H1 (cell line): Measurements from ENCODE around the gene MANEAL. TPM values are rescaled to one million over a fixed set of nuclear protein-coding genes. Genes with fewer than 3 reads are reported as not detected.

Source experiments
- CTCF ChIA-PET: fragments of 300-600 bp; sonication (Branson Sonifier 250); formaldehyde crosslinking; loops from one replicate; lab custom pipeline; 2021; ENCODE audit not compliant: partially characterized antibody; lab: Charles Lee
- POLR2A ChIA-PET: fragments of 300-600 bp; sonication (Branson Sonifier 250); formaldehyde crosslinking; loops from one replicate; lab custom pipeline; 2021; ENCODE audit warnings: inconsistent platforms; ENCODE audit not compliant: partially characterized antibody; lab: Charles Lee
- DNase-seq, 2 experiments: peaks; one replicate each; pipeline versions ENCODE4 v3.0.0 to v3.0.0-alpha.2; 2010 to 2022; ENCODE audit warnings: low spot score in 2 of 2, low read depth in 1 of 2, mixed read lengths in 1 of 2
- FAIRE-seq: peaks from 2 replicates; lab custom pipeline; 2011; peaks lifted over from hg19 to GRCh38; lab: Jason Lieb, UNC
- H2AFZ ChIP-seq: 2 replicates; pipeline ENCODE4 v1.8.1; 2012; ENCODE audit warnings: low read length, inconsistent platforms
- H2AK5ac ChIP-seq: 2 replicates; pipeline ENCODE4 v1.6.1; 2013; ENCODE audit warnings: low read depth, low read length
- H2BK120ac ChIP-seq: replicated peaks from 2 replicates; pipeline ENCODE3; 2013; ENCODE audit warnings: low read depth, low read length, inconsistent platforms
- H2BK12ac ChIP-seq: 2 replicates; pipeline ENCODE4 v1.6.1; 2013; ENCODE audit warnings: low read depth, low read length
- H2BK15ac ChIP-seq: 2 replicates; pipeline ENCODE4 v1.6.1; 2013; ENCODE audit warnings: low read length
- H2BK20ac ChIP-seq: 2 replicates; pipeline ENCODE4 v1.6.1; 2013; ENCODE audit warnings: low read length
- H2BK5ac ChIP-seq: 2 replicates; pipeline ENCODE4 v1.6.1; 2013; ENCODE audit warnings: low read depth, low read length
- H3K14ac ChIP-seq: 2 replicates; pipeline ENCODE4 v1.6.1; 2013; ENCODE audit warnings: inconsistent platforms; ENCODE audit not compliant: insufficient read length
- H3K18ac ChIP-seq: 2 replicates; pipeline ENCODE4 v1.6.1; 2013; ENCODE audit warnings: low read length; ENCODE audit errors: extremely low read depth
- H3K23ac ChIP-seq: 2 replicates; pipeline ENCODE4 v1.6.1; 2013; ENCODE audit warnings: inconsistent platforms; ENCODE audit not compliant: insufficient read length
- H3K23me2 ChIP-seq: 2 replicates; pipeline ENCODE4 v1.6.1; 2013; ENCODE audit warnings: low read depth, low read length
- H3K27ac ChIP-seq: 2 replicates; pipeline ENCODE4 v1.6.1; 2011; ENCODE audit warnings: low read depth, low read length, inconsistent platforms
- H3K27me3 ChIP-seq, 4 experiments: replicated peaks in 1 of 4; 1 replicate in 1 of 4; 2 replicates in 3 of 4; pipeline versions ENCODE4 v1.6.1 to v1.8.1; 2011 to 2013; ENCODE audit warnings: low read length in 3 of 4, mild to moderate bottlenecking in 3 of 4, inconsistent platforms in 2 of 4, mixed read lengths in 2 of 4, moderate library complexity in 1 of 4; ENCODE audit not compliant: control insufficient read depth in 3 of 4, insufficient read depth in 3 of 4; ENCODE audit errors: extremely low read depth in 1 of 4
- H3K36me3 ChIP-seq, 4 experiments: 2 replicates each; pipeline versions ENCODE4 v1.6.1 to v1.8.1; 2011 to 2013; ENCODE audit warnings: mild to moderate bottlenecking in 4 of 4, low read length in 3 of 4, moderate library complexity in 2 of 4, control low read depth in 1 of 4, inconsistent platforms in 1 of 4; ENCODE audit not compliant: insufficient read depth in 4 of 4, control insufficient read depth in 2 of 4
- H3K4ac ChIP-seq: replicated peaks from 2 replicates; pipeline ENCODE3; 2013; ENCODE audit warnings: low read length, low read depth, mixed read lengths, inconsistent platforms; ENCODE audit not compliant: insufficient read length
- H3K4me1 ChIP-seq, 4 experiments: replicated peaks in 1 of 4; 1 replicate in 1 of 4; 2 replicates in 3 of 4; pipeline versions ENCODE4 v1.6.1 to v1.8.1; 2011 to 2013; ENCODE audit warnings: low read length in 3 of 4, inconsistent platforms in 2 of 4, mixed read lengths in 1 of 4; ENCODE audit not compliant: insufficient read depth in 4 of 4, control insufficient read depth in 3 of 4
- H3K4me2 ChIP-seq, 2 experiments: 2 replicates each; pipeline versions ENCODE4 v1.6.1 to v1.8.1; 2011 to 2013; ENCODE audit warnings: low read depth in 2 of 2, low read length in 2 of 2, control low read depth in 1 of 2, inconsistent platforms in 1 of 2, mild to moderate bottlenecking in 1 of 2; ENCODE audit not compliant: insufficient read depth in 1 of 2
- H3K4me3 ChIP-seq, 4 experiments: fragments of 200-600, 300-600 bp in 1 of 4; sonication (generic), shearing (Covaris generic), sonication (Bioruptor Twin) in 1 of 4; 2 replicates each; pipeline versions ENCODE4 v1.5.1 to v1.8.1; 2011 to 2016; ENCODE audit warnings: low read length in 4 of 4, low read depth in 3 of 4, control low read depth in 2 of 4, inconsistent platforms in 2 of 4, mild to moderate bottlenecking in 2 of 4, mixed read lengths in 1 of 4, moderate library complexity in 1 of 4; ENCODE audit not compliant: insufficient read depth in 2 of 4; ENCODE audit errors: extremely low read depth in 1 of 4
- H3K56ac ChIP-seq: replicated peaks from 2 replicates; pipeline ENCODE3; 2013; ENCODE audit warnings: low read depth, mild to moderate bottlenecking, mixed read lengths, low read length, inconsistent platforms; ENCODE audit not compliant: insufficient read length
- H3K79me1 ChIP-seq: 2 replicates; pipeline ENCODE4 v1.6.1; 2013; ENCODE audit warnings: low read depth, low read length, control low read depth
- H3K79me2 ChIP-seq, 2 experiments: 2 replicates each; pipeline versions ENCODE4 v1.6.1 to v1.8.1; 2012 to 2013; ENCODE audit warnings: low read length in 2 of 2, mild to moderate bottlenecking in 2 of 2, inconsistent platforms in 1 of 2; ENCODE audit not compliant: insufficient read depth in 2 of 2, control insufficient read depth in 1 of 2
- H3K9ac ChIP-seq, 4 experiments: replicated peaks in 1 of 4; 1 replicate in 1 of 4; 2 replicates in 3 of 4; pipeline versions ENCODE4 v1.6.1 to v1.8.1; 2011 to 2013; ENCODE audit warnings: low read depth in 3 of 4, low read length in 3 of 4, control low read depth in 2 of 4, mild to moderate bottlenecking in 2 of 4, moderate library complexity in 2 of 4, inconsistent platforms in 1 of 4; ENCODE audit errors: extremely low read depth in 1 of 4
- H3K9me3 ChIP-seq, 2 experiments: 2 replicates each; pipeline versions ENCODE4 v1.6.1 to v1.8.1; 2012 to 2013; ENCODE audit warnings: mild to moderate bottlenecking in 2 of 2, moderate library complexity in 2 of 2, control low read depth in 1 of 2, inconsistent platforms in 1 of 2, low read depth in 1 of 2, low read length in 1 of 2, mixed read lengths in 1 of 2; ENCODE audit not compliant: insufficient read depth in 2 of 2
- H4K20me1 ChIP-seq, 2 experiments: replicated peaks in 1 of 2; 2 replicates each; pipeline versions ENCODE3 to v1.8.1; 2011 to 2013; ENCODE audit warnings: inconsistent platforms in 2 of 2, low read length in 2 of 2, mild to moderate bottlenecking in 1 of 2; ENCODE audit not compliant: insufficient read depth in 2 of 2, control insufficient read depth in 1 of 2
- H4K5ac ChIP-seq: 2 replicates; pipeline ENCODE4 v1.6.1; 2013; ENCODE audit warnings: low read length, low read depth, mixed read lengths, inconsistent platforms; ENCODE audit not compliant: insufficient read length
- H4K8ac ChIP-seq: 2 replicates; pipeline ENCODE4 v1.8.0; 2013; ENCODE audit warnings: mild to moderate bottlenecking, moderate library complexity, low read length, inconsistent platforms; ENCODE audit not compliant: insufficient read depth; ENCODE audit errors: extremely low read depth
- H4K91ac ChIP-seq: replicated peaks from 2 replicates; pipeline ENCODE3; 2013; ENCODE audit warnings: low read length, mixed read lengths, inconsistent platforms; ENCODE audit not compliant: insufficient read length
- HDAC2 ChIP-seq, 2 experiments: fragments of 300-600 bp in 1 of 2; sonication (generic) in 1 of 2; IDR thresholded peaks; 2 replicates each; pipeline ENCODE4 v1.6.1; 2011 to 2012; ENCODE audit warnings: low read depth in 2 of 2, low read length in 2 of 2, mild to moderate bottlenecking in 2 of 2, moderate library complexity in 2 of 2, borderline replicate concordance in 1 of 2, inconsistent platforms in 1 of 2
- POLR2A ChIP-seq, 2 experiments: IDR thresholded peaks; 1 replicate in 1 of 2; 2 replicates in 1 of 2; pipeline ENCODE4 v1.6.1; 2011; ENCODE audit warnings: low read depth in 2 of 2, low read length in 2 of 2, mild to moderate bottlenecking in 2 of 2; ENCODE audit errors: control extremely low read depth in 1 of 2
- POLR2AphosphoS5 ChIP-seq: IDR thresholded peaks from 2 replicates; pipeline ENCODE4 v1.6.1; 2011; ENCODE audit warnings: low read depth, low read length
- SIRT6 ChIP-seq: IDR thresholded peaks from one replicate; pipeline ENCODE4 v1.7.1; 2012; ENCODE audit warnings: low read length, inconsistent platforms
- SIX5 ChIP-seq: IDR thresholded peaks from 2 replicates; pipeline ENCODE4 v1.6.1; 2011; ENCODE audit warnings: mild to moderate bottlenecking, low read depth, low read length
- YY1 ChIP-seq: IDR thresholded peaks from 2 replicates; pipeline ENCODE4 v1.6.1; 2011; ENCODE audit warnings: low read depth, mild to moderate bottlenecking, low read length
- WGBS, 2 experiments: shearing (Covaris generic) in 1 of 2; methylation state at CpG; one replicate each; pipeline versions ENCODE4 v1.1.6 to v1.1.7; 2013 to 2015; ENCODE audit warnings: low lambda C conversion rate in 2 of 2, mixed read lengths in 2 of 2, inconsistent platforms in 1 of 2, low coverage in 1 of 2, missing lambda C conversion rate in 1 of 2; ENCODE audit not compliant: insufficient replicate concordance in 2 of 2, insufficient coverage in 1 of 2, insufficient read length in 1 of 2; ENCODE audit errors: extremely low coverage in 1 of 2, missing lambda C conversion rate in 1 of 2; 5-methylcytosine and 5-hydroxymethylcytosine counted together
- polyA plus RNA-seq, 7 experiments: library from polyadenylated mRNA; depleted of rRNA in 3 of 7; stranded (reverse) in 5 of 7; unstranded in 2 of 7; fragments of >200 nt in 5 of 7; fragments of 200-250 nt in 2 of 7; gene quantifications; 1 replicate in 5 of 7; 2 replicates in 1 of 7; 4 replicates in 1 of 7; pipeline versions ENCODE4 v1.2.1 to v1.2.3, GENCODE V29; 2011 to 2013; ENCODE audit warnings: missing spikeins in 2 of 7, mixed read lengths in 2 of 7
- total RNA-seq: library from RNA; stranded (reverse); fragmentation: NEBNext Ultra II Directional; extraction: Animal tissue kit (Norgen Biotek cat#: 25700); gene quantifications from 2 replicates; pipeline ENCODE4 v1.2.1, GENCODE V29; 2021

Gene MANEAL
- total and polyA plus RNA-seq, 2 of the 8 experiments (the other 6 are each of a cell fraction or from before 2014, with no cell fraction given) = 4.8 to 7.2 TPM

GRCh38 chr1:37802439-37802838 lies 8.8 kb downstream of the MANEAL start:
- Histone ChIP-seq H3K4me3 (no peak overlapping the region), H2BK20ac (no peak overlapping the region), H2BK5ac (no peak overlapping the region), H3K27ac (no peak overlapping the region), H2BK12ac (no peak overlapping the region), H2BK15ac (no peak overlapping the region), H3K23ac (no peak overlapping the region), H3K4ac (no peak overlapping the region), H4K8ac (no peak overlapping the region), H2BK120ac (no peak overlapping the region), H3K4me1 (peaks cover 0 to 7% (median 6%) of the 10 kb centered on the region in 4 experiments; a peak in 3 of 7 replicates), H2AFZ (no peak overlapping the region), H3K14ac (no peak overlapping the region), H3K18ac (no peak overlapping the region), H3K4me2 (no peak overlapping the region), H4K91ac (no peak overlapping the region), H3K9me3 (no peaks in the 10 kb centered on the region), H3K79me2 (peaks cover 8 to 13% of the 10 kb centered on the region in 2 experiments), H3K9ac (no peak overlapping the region), H3K23me2 (peaks cover 5% of the 10 kb centered on the region; the same call in 1 of the 2 replicates), H3K79me1 (peaks cover 8% of the 10 kb centered on the region), H3K56ac (no peak overlapping the region), H3K36me3 (peaks cover 23 to 56% (median 34%) of the 10 kb centered on the region in 4 experiments), H2AK5ac (no peak overlapping the region), H4K5ac (no peak overlapping the region), H3K27me3 (no peaks in the 10 kb centered on the region), H4K20me1 (peaks cover 0 to 17% of the 10 kb centered on the region in 2 experiments)
- FAIRE-seq (no peak), DNase-seq (no peak)
- TF ChIP-seq POLR2A (IDR thresholded peaks at IDR 0.05; ENCODE audit: control extremely low read depth in 1 of 2, low read depth in 2 of 2, low read length in 2 of 2) (0 out of 3 replicates have a peak, but pooled peaks of 1 of the 2 experiments have one; percentile 17), YY1 (no peak), SIX5 (no peak), HDAC2 (IDR thresholded peaks at IDR 0.05; ENCODE audit: borderline replicate concordance in 1 of 2, low read depth in 2 of 2, low read length in 2 of 2) (no peak), POLR2AphosphoS5 (peak; percentile 25; the same call in 1 of the 2 replicates), SIRT6 (no peak)
- WGBS, 2 experiments = 100% methylated on average over 1 of the region's 1 CpG; no CpG with 5 or more reads in 1 of the 2 experiments
- POLR2A ChIA-PET = interaction anchor here (0.7 to 2.4 kb wide), 4 partner anchors 15 to 208 kb away, joined by 3 to 8 read pairs (median 3); partner anchors contain the start of gene MTF1
- CTCF ChIA-PET = no interaction called here
